ENCODE data around the gene HNF1B.

The HNF1B gene

DNA sequence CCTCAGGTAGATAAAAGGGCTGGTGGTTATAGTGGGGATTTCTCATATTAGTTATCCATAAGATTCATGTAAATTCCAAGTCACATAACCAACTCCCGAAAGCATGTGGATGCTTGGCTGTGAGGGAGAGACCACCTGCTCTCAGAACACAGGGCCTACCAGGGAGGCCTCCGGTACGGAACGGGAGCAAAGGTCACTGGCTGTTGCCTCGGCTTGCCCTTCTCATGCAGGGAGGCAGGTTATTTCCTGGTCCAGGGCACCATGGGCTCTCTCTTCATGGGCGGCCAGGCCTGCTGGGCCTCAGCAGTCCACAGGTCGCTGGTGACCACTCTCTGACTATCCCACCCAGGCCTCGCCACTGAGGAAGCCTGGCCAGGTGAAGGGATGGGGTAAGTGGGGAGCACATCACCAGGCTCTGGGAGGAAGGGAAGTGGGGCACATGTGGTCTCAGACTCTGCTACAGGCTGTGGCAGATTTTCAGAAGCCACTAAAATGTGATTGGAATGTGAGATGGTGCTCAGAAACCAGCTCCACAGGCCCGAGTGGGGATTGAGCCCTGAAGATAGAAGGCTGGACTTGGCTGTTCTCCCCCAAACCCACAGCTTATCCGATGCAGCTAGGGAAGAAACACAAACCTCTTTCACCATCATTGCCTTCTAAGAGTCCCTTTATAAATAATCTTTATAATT is 45.4 kb downstream of the HNF1B start:
- TF ChIP-seq, protein P1, sequence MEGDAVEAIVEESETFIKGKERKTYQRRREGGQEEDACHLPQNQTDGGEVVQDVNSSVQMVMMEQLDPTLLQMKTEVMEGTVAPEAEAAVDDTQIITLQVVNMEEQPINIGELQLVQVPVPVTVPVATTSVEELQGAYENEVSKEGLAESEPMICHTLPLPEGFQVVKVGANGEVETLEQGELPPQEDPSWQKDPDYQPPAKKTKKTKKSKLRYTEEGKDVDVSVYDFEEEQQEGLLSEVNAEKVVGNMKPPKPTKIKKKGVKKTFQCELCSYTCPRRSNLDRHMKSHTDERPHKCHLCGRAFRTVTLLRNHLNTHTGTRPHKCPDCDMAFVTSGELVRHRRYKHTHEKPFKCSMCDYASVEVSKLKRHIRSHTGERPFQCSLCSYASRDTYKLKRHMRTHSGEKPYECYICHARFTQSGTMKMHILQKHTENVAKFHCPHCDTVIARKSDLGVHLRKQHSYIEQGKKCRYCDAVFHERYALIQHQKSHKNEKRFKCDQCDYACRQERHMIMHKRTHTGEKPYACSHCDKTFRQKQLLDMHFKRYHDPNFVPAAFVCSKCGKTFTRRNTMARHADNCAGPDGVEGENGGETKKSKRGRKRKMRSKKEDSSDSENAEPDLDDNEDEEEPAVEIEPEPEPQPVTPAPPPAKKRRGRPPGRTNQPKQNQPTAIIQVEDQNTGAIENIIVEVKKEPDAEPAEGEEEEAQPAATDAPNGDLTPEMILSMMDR (IDR thresholded peaks at IDR 0.05) = no peak
- DNase-seq (ENCODE audit: low spot score) = no peak
- H3K27ac ChIP-seq = no peak overlapping the region
- H3K4me3 ChIP-seq = no peak overlapping the region

- TF ChIP-seq, protein P1 (IDR thresholded peaks at IDR 0.05) = no peak
- Histone ChIP-seq H3K4me3 (no peak overlapping the region), H3K27ac (no peak overlapping the region)
- no peak for DNase-seq (ENCODE audit: low spot score)
Measured at GRCh38 chr17:37698911-37699255, 46.0 kb downstream of the HNF1B start.

DNA sequence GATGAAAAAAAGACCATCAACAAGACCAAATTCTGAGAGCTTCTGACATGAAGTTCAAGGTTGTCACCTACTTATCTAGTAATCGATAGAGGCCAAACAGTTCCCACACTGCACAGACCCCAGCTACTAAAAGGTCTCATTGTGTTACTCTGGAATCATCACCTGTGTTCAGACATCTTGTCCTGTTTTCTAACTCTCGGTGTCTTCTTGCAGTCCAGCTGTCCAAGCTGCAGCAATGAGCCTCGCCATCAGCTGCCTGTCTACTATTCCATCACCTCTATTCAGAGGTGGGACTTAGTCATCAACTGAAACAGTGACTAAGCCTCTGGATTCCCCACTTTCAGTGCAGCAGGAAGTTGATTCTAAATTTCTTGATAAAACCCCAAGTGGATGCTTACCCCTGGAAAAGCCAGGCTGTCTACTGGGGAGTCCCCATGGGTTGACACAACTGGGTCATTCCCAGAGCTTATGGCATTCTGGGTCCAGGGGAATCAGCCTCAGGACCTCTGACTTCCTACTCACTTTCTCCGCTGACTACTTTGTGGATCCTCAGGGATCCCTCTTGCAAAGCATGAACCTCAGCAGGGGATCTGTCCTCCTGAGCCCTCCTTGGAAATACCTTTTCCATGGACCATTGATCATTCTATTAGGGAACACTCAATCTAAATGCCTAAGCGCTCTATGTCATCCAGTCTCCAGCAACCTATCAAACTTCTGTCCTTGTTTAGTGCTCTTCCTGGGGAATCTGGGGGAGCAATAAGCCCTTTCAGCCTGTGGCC is 46.5 kb downstream of the HNF1B start:
- TF ChIP-seq, protein P1 (IDR thresholded peaks at IDR 0.05) = no peak
- DNase-seq (ENCODE audit: low spot score) = no peak
- no peak overlapping the region for H3K27ac ChIP-seq
- H3K4me3 ChIP-seq = no peak overlapping the region

GRCh38 chr17:37697381-37697780 is 47.5 kb downstream of the HNF1B start:
- TF ChIP-seq, protein P1 (IDR thresholded peaks at IDR 0.05) = no peak
- Histone ChIP-seq H3K27ac (no peak overlapping the region), H3K4me3 (no peak overlapping the region)
- DNase-seq (ENCODE audit: low spot score) = no peak

- DNase-seq (ENCODE audit: low spot score) = no peak
- H3K4me3 ChIP-seq = no peak overlapping the region
- H3K27ac ChIP-seq = no peak overlapping the region
- TF ChIP-seq, protein P1 (IDR thresholded peaks at IDR 0.05) = no peak
Measured at GRCh38 chr17:37696366-37696765, 48.5 kb downstream of the HNF1B start.

DNA sequence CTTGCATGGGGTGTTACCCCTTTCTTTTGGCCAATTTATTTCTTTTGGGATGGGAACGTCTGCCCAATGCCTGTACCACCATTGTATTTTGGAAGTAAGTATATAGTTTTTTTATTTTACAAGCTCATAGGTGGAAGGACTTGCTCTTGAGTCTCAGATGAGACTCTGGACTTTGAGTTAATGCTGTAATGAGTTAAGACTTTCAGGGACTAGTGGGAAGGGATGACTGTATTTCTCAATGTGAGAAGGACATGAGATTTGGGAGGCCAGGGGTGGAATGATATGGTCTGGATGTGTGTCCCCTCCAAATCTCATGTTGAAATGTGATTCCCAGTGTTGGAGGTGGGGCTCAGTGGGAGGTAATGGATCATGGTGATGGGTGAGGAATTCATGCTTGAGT is 49.1 kb downstream of the HNF1B start:
- Histone ChIP-seq H3K27ac (no peak overlapping the region), H3K4me3 (no peak overlapping the region)
- TF ChIP-seq, protein P1 (IDR thresholded peaks at IDR 0.05) = no peak
- DNase-seq (ENCODE audit: low spot score) = no peak

GRCh38 chr17:37694734-37695133 is 50.1 kb downstream of the HNF1B start:
- TF ChIP-seq, protein P1 (IDR thresholded peaks at IDR 0.05) = no peak
- H3K4me3 ChIP-seq = no peak overlapping the region

More at GRCh38 chr17:37694734-37695133, 50.1 kb downstream of the HNF1B start:
- no peak overlapping the region for H3K27ac ChIP-seq
- DNase-seq (ENCODE audit: low spot score) = no peak

Measured in coronary artery (tissue), 2 donors.